IMR-90 (cell line): ENCODE measurements around the gene HLA-B. TPM values are rescaled to one million over a fixed set of nuclear protein-coding genes. Genes with fewer than 3 reads are reported as not detected.

Experiments used
- ATAC-seq: fragments of 200-7000 bp; cut with Tn5 transposase; 2 replicates; pipeline ENCODE4 v1.9.1; 2020; ENCODE audit warnings: low read depth, mild to moderate bottlenecking, moderate library complexity
- BruUV-seq: library from RNA; stranded (reverse); fragments of 400-500 nt; replicated peaks from 2 replicates; lab custom pipeline; 2021; lab: Mats Ljungman, UMichigan
- CTCF ChIA-PET: fragments of 300-600 bp; formaldehyde crosslinking; extraction: SDS; loops from one replicate; lab custom pipeline; 2021; ENCODE audit warnings: antibody characterized with exemption; lab: Yijun Ruan, JAX
- POLR2A ChIA-PET: fragments of 300-600 bp; sonication (Branson Sonifier 250); formaldehyde crosslinking; loops from one replicate; lab custom pipeline; 2022; ENCODE audit warnings: antibody characterized with exemption; ENCODE audit not compliant: unreplicated experiment; lab: Charles Lee
- DNase-seq: peaks from one replicate; pipeline ENCODE4 v3.0.0; 2013
- H2AFZ ChIP-seq: replicated peaks from 2 replicates; pipeline ENCODE3; 2013; ENCODE audit warnings: low read length, mild to moderate bottlenecking; ENCODE audit not compliant: poor library complexity
- H2AK5ac ChIP-seq: 2 replicates; pipeline ENCODE4 v1.6.1; 2013; ENCODE audit warnings: low read depth, low read length, inconsistent platforms
- H2AK9ac ChIP-seq: replicated peaks from 2 replicates; pipeline ENCODE3; 2013; ENCODE audit warnings: mild to moderate bottlenecking, low read depth, low read length, moderate library complexity; ENCODE audit not compliant: poor library complexity
- H2BK120ac ChIP-seq: 2 replicates; pipeline ENCODE4 v1.6.1; 2013; ENCODE audit warnings: low read depth, low read length, inconsistent platforms
- H2BK15ac ChIP-seq: 3 replicates; pipeline ENCODE4 v1.6.1; 2013; ENCODE audit warnings: low read depth, low read length, inconsistent platforms
- H2BK20ac ChIP-seq: 2 replicates; pipeline ENCODE4 v1.6.1; 2013; ENCODE audit warnings: low read depth, mild to moderate bottlenecking, inconsistent platforms, low read length, moderate library complexity
- H2BK5ac ChIP-seq: 2 replicates; pipeline ENCODE4 v1.6.1; 2013; ENCODE audit warnings: mild to moderate bottlenecking, low read depth, low read length, inconsistent platforms; ENCODE audit not compliant: poor library complexity, severe bottlenecking
- H3K14ac ChIP-seq: replicated peaks from 2 replicates; pipeline ENCODE4 v1.6.1; 2013; ENCODE audit warnings: low read depth, low read length, inconsistent platforms
- H3K18ac ChIP-seq: 2 replicates; pipeline ENCODE4 v1.6.1; 2013; ENCODE audit warnings: low read depth, low read length, control low read depth
- H3K23ac ChIP-seq: 2 replicates; pipeline ENCODE4 v1.6.1; 2013; ENCODE audit warnings: low read depth, low read length, inconsistent platforms
- H3K27ac ChIP-seq: 2 replicates; pipeline ENCODE4 v1.5.1; 2013; ENCODE audit warnings: mild to moderate bottlenecking, control low read depth, low read length; ENCODE audit not compliant: insufficient read depth
- H3K27me3 ChIP-seq: 2 replicates; pipeline ENCODE4 v1.6.1; 2013; ENCODE audit warnings: low read length; ENCODE audit not compliant: control insufficient read depth, insufficient read depth
- H3K36me3 ChIP-seq: 2 replicates; pipeline ENCODE4 v1.6.1; 2013; ENCODE audit warnings: low read length, mixed read lengths; ENCODE audit not compliant: control insufficient read depth, insufficient read depth
- H3K4ac ChIP-seq: 2 replicates; pipeline ENCODE4 v1.6.1; 2013; ENCODE audit warnings: low read depth, low read length, inconsistent platforms
- H3K4me1 ChIP-seq: 2 replicates; pipeline ENCODE4 v1.6.1; 2013; ENCODE audit warnings: low read length, mixed read lengths; ENCODE audit not compliant: control insufficient read depth, insufficient read depth
- H3K4me2 ChIP-seq: 2 replicates; pipeline ENCODE4 v1.6.1; 2013; ENCODE audit warnings: low read depth, mild to moderate bottlenecking, control low read depth, low read length, moderate library complexity
- H3K4me3 ChIP-seq: 2 replicates; pipeline ENCODE4 v1.5.1; 2013; ENCODE audit warnings: low read depth, mild to moderate bottlenecking, control low read depth, low read length, moderate library complexity; ENCODE audit not compliant: insufficient read depth
- H3K56ac ChIP-seq: 2 replicates; pipeline ENCODE4 v1.6.1; 2013; ENCODE audit warnings: low read length, inconsistent platforms; ENCODE audit not compliant: insufficient read depth; ENCODE audit errors: extremely low read depth
- H3K79me1 ChIP-seq, 2 experiments: 2 replicates each; pipeline ENCODE4 v1.6.1; 2013; ENCODE audit warnings: low read length in 2 of 2, inconsistent platforms in 1 of 2, low read depth in 1 of 2
- H3K9ac ChIP-seq: 2 replicates; pipeline ENCODE4 v1.6.1; 2013; ENCODE audit warnings: low read depth, low read length, control low read depth
- H3K9me1 ChIP-seq: 2 replicates; pipeline ENCODE4 v1.6.1; 2013; ENCODE audit warnings: low read length, inconsistent platforms; ENCODE audit not compliant: insufficient read depth
- H3K9me3 ChIP-seq: 2 replicates; pipeline ENCODE4 v1.6.1; 2013; ENCODE audit warnings: low read length; ENCODE audit not compliant: control insufficient read depth, insufficient read depth
- H4K20me1 ChIP-seq: 2 replicates; pipeline ENCODE4 v1.6.1; 2013; ENCODE audit warnings: low read length, inconsistent platforms; ENCODE audit not compliant: insufficient read depth
- H4K5ac ChIP-seq: 2 replicates; pipeline ENCODE4 v1.6.1; 2013; ENCODE audit warnings: mild to moderate bottlenecking, low read depth, low read length, control low read depth
- H4K8ac ChIP-seq, 2 experiments: 2 replicates each; pipeline ENCODE4 v1.6.1; 2013; ENCODE audit warnings: low read depth in 2 of 2, low read length in 2 of 2, control low read depth in 1 of 2, inconsistent platforms in 1 of 2
- H4K91ac ChIP-seq: 2 replicates; pipeline ENCODE4 v1.6.1; 2013; ENCODE audit warnings: low read depth, low read length, inconsistent platforms; ENCODE audit not compliant: insufficient read depth
- BHLHE40 ChIP-seq: fragments of 150-350 bp; IDR thresholded peaks from 2 replicates; pipeline ENCODE4 v1.6.1; 2016; ENCODE audit warnings: mild to moderate bottlenecking, low read depth, low read length
- CEBPB ChIP-seq: IDR thresholded peaks from 2 replicates; pipeline ENCODE4 v1.6.1; 2012; ENCODE audit warnings: low read depth, low read length, improper control_type of control experiment
- CHD1 ChIP-seq: IDR thresholded peaks from 2 replicates; pipeline ENCODE4 v1.6.1; 2012; ENCODE audit warnings: low read depth, low read length, improper control_type of control experiment
- CTCF ChIP-seq: conservative IDR thresholded peaks from 2 replicates; pipeline ENCODE4 v1.5.1; 2012; ENCODE audit warnings: mild to moderate bottlenecking, low read depth, low read length, improper control_type of control experiment
- FOS ChIP-seq: fragments of 150-350 bp; IDR thresholded peaks from 2 replicates; pipeline ENCODE4 v1.6.1; 2016; ENCODE audit warnings: low read depth, low read length
- MAFK ChIP-seq: IDR thresholded peaks from 2 replicates; pipeline ENCODE4 v1.6.1; 2012; ENCODE audit warnings: low read depth, low read length, improper control_type of control experiment
- MAZ ChIP-seq: IDR thresholded peaks from 2 replicates; pipeline ENCODE4 v1.6.1; 2012; ENCODE audit warnings: low read depth, mild to moderate bottlenecking, low read length, improper control_type of control experiment, moderate library complexity, borderline replicate concordance
- MXI1 ChIP-seq: IDR thresholded peaks from 2 replicates; pipeline ENCODE4 v1.6.1; 2012; ENCODE audit warnings: low read depth, mild to moderate bottlenecking, low read length, moderate library complexity, borderline replicate concordance
- NFE2L2 ChIP-seq: fragments of 150-350 bp; IDR thresholded peaks from 2 replicates; pipeline ENCODE4 v1.6.1; 2016; ENCODE audit warnings: low read depth, mild to moderate bottlenecking, low read length
- POLR2A ChIP-seq: IDR thresholded peaks from 2 replicates; pipeline ENCODE4 v1.6.1; 2012; ENCODE audit warnings: mild to moderate bottlenecking, low read depth, low read length
- RAD21 ChIP-seq: IDR thresholded peaks from 2 replicates; pipeline ENCODE4 v1.6.1; 2012; ENCODE audit warnings: low read length, improper control_type of control experiment
- RCOR1 ChIP-seq: IDR thresholded peaks from 2 replicates; pipeline ENCODE4 v1.6.1; 2012; ENCODE audit warnings: mild to moderate bottlenecking, low read length, improper control_type of control experiment; ENCODE audit not compliant: insufficient replicate concordance
- RFX5 ChIP-seq: IDR thresholded peaks from 2 replicates; pipeline ENCODE4 v1.8.0; 2012; ENCODE audit warnings: low read depth, mild to moderate bottlenecking, low read length, moderate library complexity
- SMC3 ChIP-seq: fragments of 150-350 bp; IDR thresholded peaks from 2 replicates; pipeline ENCODE4 v1.6.1; 2016; ENCODE audit warnings: low read depth, mild to moderate bottlenecking, antibody characterized with exemption, low read length, moderate library complexity
- USF2 ChIP-seq: fragments of 150-350 bp; IDR thresholded peaks from 2 replicates; pipeline ENCODE4 v1.6.1; 2017; ENCODE audit warnings: mild to moderate bottlenecking, antibody characterized with exemption, low read length, low read depth
- WGBS, 2 experiments: methylation state at CpG; one replicate each; pipeline versions ENCODE4 v1.1.5 to v1.1.7; 2013; ENCODE audit warnings: missing lambda C conversion rate in 2 of 2; ENCODE audit not compliant: insufficient read length in 1 of 2; ENCODE audit errors: extremely low coverage in 2 of 2; 5-methylcytosine and 5-hydroxymethylcytosine counted together
- dilution Hi-C: fragments of 300-500 bp; cut with HindIII; formaldehyde crosslinking; loops from one replicate; pipeline ENCODE4 v1.14.3; 2018; ENCODE audit warnings: low sequenced_read_pairs; ENCODE audit not compliant: unreplicated experiment
- in situ Hi-C: fragments of 300-500 bp; cut with MboI; formaldehyde crosslinking; loops from 3 replicates; pipeline ENCODE4 v1.14.3; 2019; ENCODE audit warnings: low sequenced_read_pairs, inconsistent platforms, mixed read lengths
- intact Hi-C: fragments of 100-400 bp; cut with micrococcal nuclease; formaldehyde crosslinking; loops from 2 replicates; pipeline ENCODE4 v1.10.0; 2022
- polyA plus RNA-seq, 3 experiments: library from polyadenylated mRNA; depleted of rRNA; stranded (reverse); fragments of >200 nt; gene quantifications; 2 replicates each; pipeline ENCODE4 v1.2.3, GENCODE V29; 2012; ENCODE audit warnings: low replicate concordance in 1 of 3
- total RNA-seq: library from RNA; depleted of rRNA; stranded (reverse); fragments of >200 nt; gene quantifications from 2 replicates; pipeline ENCODE4 v1.2.3, GENCODE V29; 2012
- TF ChIP-seq, protein P1 (sequence below): fragments of 150-350 bp; IDR thresholded peaks from 2 replicates; pipeline ENCODE4 v1.6.1; 2016; ENCODE audit warnings: low read depth, mild to moderate bottlenecking, low read length, moderate library complexity, borderline replicate concordance

Gene HLA-B
- total and polyA plus RNA-seq, 2 of the 4 experiments (the other 2 are of a cell fraction), result 44.1 to 309 TPM

- no peak overlapping the region for H4K5ac ChIP-seq
- H3K23ac ChIP-seq, result no peak overlapping the region
- H3K9ac ChIP-seq, result no peak overlapping the region
- no peak overlapping the region for H2AK9ac ChIP-seq
- no peaks in the 10 kb centered on the region for H4K20me1 ChIP-seq
- ChIA-PET POLR2A (no interaction called here), CTCF (no interaction called here)
- H3K4me1 ChIP-seq, result no peaks in the 10 kb centered on the region
- H3K18ac ChIP-seq, result no peak overlapping the region
- H3K27me3 ChIP-seq, result peaks cover 22% of the 10 kb centered on the region
- H3K27ac ChIP-seq, result no peak overlapping the region
- H3K9me1 ChIP-seq, result no peaks in the 10 kb centered on the region
- H2AFZ ChIP-seq, result no peak overlapping the region
- no peak overlapping the region for H4K91ac ChIP-seq
- no peak overlapping the region for H3K4ac ChIP-seq
- dilution Hi-C loops, result no loop called here
- DNase-seq, result no peak
- BruUV-seq, result no TSS peak
- no peak overlapping the region for H2BK5ac ChIP-seq
- no CpG with 5 or more reads among the region's 2 CpGs for WGBS, 2 experiments
- H3K14ac ChIP-seq, result no peak overlapping the region
- H2AK5ac ChIP-seq, result no peak overlapping the region
- H3K79me1 ChIP-seq, result no peaks in the 10 kb centered on the region
- TF ChIP-seq MAFK, result no peak
- TF ChIP-seq CTCF, result no peak
- TF ChIP-seq RCOR1, result no peak
- no peak for TF ChIP-seq POLR2A
- no peak for TF ChIP-seq RAD21
- no peak for TF ChIP-seq BHLHE40
- TF ChIP-seq USF2, result no peak
- TF ChIP-seq CHD1, result no peak
- TF ChIP-seq CEBPB, result no peak
- TF ChIP-seq MAZ, result no peak
- TF ChIP-seq SMC3, result no peak
- no peak for TF ChIP-seq NFE2L2
- TF ChIP-seq, protein P1, sequence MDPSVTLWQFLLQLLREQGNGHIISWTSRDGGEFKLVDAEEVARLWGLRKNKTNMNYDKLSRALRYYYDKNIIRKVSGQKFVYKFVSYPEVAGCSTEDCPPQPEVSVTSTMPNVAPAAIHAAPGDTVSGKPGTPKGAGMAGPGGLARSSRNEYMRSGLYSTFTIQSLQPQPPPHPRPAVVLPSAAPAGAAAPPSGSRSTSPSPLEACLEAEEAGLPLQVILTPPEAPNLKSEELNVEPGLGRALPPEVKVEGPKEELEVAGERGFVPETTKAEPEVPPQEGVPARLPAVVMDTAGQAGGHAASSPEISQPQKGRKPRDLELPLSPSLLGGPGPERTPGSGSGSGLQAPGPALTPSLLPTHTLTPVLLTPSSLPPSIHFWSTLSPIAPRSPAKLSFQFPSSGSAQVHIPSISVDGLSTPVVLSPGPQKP, result no peak
- no peak for TF ChIP-seq FOS
- TF ChIP-seq MXI1, result no peak
- TF ChIP-seq RFX5, result no peak
- H3K9me3 ChIP-seq, result peaks cover 2% of the 10 kb centered on the region; the same call in 1 of the 2 replicates
- no peak overlapping the region for H3K4me2 ChIP-seq
- no peak overlapping the region for H2BK15ac ChIP-seq
- no peak overlapping the region for H2BK120ac ChIP-seq
- intact Hi-C loops, result no loop called here
- in situ Hi-C loops, result loop anchor here (5.0 kb wide), 2 partner anchors 171 to 231 kb away; partner anchors contain the start of gene PSORS1C2
- no peak overlapping the region for H4K8ac ChIP-seq
- H3K36me3 ChIP-seq, result no peaks in the 10 kb centered on the region
- H3K4me3 ChIP-seq, result no peak overlapping the region
- H2BK20ac ChIP-seq, result no peak overlapping the region
- ATAC-seq, result no peak
- H3K56ac ChIP-seq, result no peak overlapping the region
Measured at GRCh38 chr6:31368461-31368860, 11.5 kb upstream of the HLA-B start.
